Measurements from ENCODE around the gene ZPR1. TPM values are rescaled to one million over a fixed set of nuclear protein-coding genes. Genes with fewer than 3 reads are reported as not detected.
"Not testable (repeated sequence)": the region's sequence is repeated elsewhere in the genome, so short reads cannot be mapped to it uniquely, and the experiment has no call there.

ZPR1 gene, protein sequence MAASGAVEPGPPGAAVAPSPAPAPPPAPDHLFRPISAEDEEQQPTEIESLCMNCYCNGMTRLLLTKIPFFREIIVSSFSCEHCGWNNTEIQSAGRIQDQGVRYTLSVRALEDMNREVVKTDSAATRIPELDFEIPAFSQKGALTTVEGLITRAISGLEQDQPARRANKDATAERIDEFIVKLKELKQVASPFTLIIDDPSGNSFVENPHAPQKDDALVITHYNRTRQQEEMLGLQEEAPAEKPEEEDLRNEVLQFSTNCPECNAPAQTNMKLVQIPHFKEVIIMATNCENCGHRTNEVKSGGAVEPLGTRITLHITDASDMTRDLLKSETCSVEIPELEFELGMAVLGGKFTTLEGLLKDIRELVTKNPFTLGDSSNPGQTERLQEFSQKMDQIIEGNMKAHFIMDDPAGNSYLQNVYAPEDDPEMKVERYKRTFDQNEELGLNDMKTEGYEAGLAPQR
- polyA plus RNA-seq (ENCODE audit: insufficient read length), result 37.1 TPM

DNA sequence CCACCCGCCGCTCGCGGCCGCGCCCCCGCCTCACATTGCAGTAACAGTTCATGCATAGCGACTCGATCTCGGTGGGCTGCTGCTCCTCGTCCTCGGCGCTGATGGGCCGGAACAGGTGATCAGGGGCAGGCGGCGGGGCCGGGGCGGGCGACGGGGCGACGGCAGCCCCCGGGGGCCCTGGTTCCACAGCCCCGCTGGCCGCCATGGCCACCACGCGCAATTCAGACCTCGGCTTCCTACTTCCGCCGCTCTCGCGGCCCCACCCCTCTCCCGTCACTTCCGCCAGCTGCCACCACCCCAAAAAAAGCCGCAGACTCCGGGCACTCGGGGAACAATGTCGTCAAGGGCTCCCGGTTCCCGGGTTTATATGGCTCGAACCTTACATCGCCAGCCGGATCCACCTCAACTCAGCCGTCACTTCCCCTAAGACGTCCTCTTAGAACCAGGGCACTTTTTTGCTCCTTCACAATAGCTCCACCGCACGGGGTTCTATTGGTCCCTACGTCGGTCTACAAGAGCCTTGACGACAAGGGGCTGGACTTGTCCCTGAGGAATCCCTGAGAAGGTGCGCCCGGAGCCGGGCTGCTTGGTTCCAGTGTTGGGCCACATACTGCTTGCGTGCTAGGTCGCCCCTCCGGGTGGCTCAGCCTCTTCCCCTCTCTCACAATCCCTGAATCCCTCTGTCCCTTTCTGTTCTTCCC, at the start of gene ZPR1:
Gene ZPR1, minus strand, starts transcription at position 238 of the 701 bp plus-strand sequence. Its CDS starts 33 bp downstream, at position 205.
- DNase-seq, result peak; percentile 82

DNA sequence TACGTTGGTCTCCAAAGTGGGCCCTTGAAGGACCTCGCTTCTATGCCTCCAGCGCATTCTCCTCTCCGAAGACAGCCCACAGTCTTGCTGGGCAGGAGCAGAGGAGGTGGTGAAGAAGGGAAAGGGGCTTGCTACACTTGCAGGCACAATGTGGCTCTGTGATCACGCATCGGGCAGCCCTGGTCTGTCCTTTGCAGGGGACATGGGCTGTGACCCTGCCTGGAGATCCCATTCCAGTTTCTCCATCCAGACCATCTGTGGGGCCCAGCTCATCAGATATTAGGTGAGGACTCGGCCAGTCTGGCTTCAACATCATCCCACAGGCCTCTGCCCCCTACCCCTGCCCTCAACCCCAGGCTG, 48.8 kb upstream of the ZPR1 start:
- no peak for DNase-seq

- DNase-seq, result peak; percentile 88
These were observed 48.2 kb upstream of the ZPR1 start for GRCh38 chr11:116835791-116836631.

GRCh38 chr11:116835042-116835772, 47.4 kb upstream of the ZPR1 start:
- DNase-seq, result no peak

DNA sequence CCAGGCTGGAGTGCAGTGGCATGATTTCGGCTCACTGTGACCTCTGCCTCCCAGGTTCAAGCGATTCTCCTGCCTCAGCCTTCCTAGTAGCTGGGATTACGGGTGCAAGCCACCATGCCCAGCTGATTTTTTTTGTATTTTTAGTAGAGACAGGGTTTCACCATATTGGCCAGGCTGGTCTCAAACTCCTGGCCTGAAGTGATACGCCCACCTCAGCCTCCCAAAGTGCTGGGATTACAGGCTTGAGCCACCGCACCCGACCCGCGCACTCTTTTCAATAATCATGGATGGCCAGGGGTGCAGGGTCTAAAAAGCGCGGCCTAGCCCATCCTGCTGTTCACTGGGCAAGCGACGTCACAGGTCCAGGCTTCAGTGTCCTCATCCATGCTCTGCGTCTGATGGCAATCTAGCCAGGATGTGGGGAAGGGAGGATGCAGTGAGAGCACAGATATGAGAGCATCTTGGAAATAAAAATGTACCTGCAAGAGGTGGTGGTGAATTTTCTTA, 46.8 kb upstream of the ZPR1 start:
- DNase-seq, result not testable (repeated sequence)

DNA sequence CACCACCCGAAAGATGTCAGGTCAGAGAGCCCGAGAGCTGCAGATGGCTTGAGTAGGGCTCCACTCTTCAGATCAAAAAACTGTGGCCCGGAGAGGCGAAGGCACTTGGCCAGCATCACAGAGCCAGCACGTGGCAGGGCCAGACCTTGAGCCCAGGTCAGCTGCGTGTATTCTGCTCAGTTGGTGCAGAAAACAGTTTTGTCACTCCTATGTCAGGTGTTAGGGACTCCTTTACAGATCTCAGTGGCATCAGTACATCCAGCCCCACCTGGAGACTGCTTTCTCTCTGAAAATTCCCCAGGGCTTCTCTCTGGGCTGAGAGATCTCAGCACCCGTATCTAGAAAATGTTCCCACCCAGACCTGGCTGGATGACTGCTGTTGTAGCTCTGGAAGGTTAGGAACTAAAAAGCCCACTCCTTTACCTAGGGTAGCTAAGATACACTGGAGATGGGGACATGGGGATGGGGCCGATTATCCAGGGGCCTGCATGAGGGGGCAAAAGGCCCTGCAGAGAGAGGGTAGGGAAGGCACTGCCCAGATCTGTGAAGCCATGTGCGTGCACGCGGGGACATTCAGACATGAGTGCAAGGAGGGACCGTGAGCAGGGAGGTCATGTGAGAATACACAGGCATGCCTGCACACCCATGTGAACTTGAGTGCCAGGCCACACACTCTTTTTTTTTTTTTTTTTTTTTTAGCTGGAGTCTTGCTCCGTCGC, 46.2 kb upstream of the ZPR1 start:
- DNase-seq, result no peak

- no peak for DNase-seq
These were observed 45.6 kb upstream of the ZPR1 start for GRCh38 chr11:116833491-116833815.

DNA sequence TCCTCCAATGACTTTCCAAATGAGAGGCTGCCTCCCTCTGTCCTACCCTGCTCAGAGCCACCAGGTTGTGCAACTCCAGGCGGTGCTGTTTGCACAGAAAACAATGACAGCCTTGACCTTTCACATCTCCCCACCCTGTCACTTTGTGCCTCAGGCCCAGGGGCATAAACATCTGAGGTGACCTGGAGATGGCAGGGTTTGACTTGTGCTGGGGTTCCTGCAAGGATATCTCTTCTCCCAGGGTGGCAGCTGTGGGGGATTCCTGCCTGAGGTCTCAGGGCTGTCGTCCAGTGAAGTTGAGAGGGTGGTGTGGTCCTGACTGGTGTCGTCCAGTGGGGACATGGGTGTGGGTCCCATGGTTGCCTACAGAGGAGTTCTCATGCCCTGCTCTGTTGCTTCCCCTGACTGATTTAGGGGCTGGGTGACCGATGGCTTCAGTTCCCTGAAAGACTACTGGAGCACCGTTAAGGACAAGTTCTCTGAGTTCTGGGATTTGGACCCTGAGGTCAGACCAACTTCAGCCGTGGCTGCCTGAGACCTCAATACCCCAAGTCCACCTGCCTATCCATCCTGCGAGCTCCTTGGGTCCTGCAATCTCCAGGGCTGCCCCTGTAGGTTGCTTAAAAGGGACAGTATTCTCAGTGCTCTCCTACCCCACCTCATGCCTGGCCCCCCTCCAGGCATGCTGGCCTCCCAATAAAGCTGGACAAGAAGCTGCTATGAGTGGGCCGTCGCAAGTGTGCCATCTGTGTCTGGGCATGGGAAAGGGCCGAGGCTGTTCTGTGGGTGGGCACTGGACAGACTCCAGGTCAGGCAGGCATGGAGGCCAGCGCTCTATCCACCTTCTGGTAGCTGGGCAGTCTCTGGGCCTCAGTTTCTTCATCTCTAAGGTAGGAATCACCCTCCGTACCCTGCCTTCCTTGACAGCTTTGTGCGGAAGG, 44.8 kb upstream of the ZPR1 start:
- DNase-seq, result no peak

- no peak for DNase-seq
These were observed 44.0 kb upstream of the ZPR1 start for GRCh38 chr11:116831790-116832349.

DNA sequence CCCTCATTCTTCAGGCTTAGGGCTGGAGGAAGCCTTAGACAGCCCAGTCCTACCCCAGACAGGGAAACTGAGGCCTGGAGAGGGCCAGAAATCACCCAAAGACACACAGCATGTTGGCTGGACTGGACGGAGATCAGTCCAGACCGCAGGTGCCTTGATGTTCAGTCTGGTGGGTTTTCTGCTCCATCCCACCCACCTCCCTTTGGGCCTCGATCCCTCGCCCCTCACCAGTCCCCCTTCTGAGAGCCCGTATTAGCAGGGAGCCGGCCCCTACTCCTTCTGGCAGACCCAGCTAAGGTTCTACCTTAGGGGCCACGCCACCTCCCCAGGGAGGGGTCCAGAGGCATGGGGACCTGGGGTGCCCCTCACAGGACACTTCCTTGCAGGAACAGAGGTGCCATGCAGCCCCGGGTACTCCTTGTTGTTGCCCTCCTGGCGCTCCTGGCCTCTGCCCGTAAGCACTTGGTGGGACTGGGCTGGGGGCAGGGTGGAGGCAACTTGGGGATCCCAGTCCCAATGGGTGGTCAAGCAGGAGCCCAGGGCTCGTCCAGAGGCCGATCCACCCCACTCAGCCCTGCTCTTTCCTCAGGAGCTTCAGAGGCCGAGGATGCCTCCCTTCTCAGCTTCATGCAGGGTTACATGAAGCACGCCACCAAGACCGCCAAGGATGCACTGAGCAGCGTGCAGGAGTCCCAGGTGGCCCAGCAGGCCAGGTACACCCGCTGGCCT, 42.5 kb upstream of the ZPR1 start:
- no peak for DNase-seq

DNA sequence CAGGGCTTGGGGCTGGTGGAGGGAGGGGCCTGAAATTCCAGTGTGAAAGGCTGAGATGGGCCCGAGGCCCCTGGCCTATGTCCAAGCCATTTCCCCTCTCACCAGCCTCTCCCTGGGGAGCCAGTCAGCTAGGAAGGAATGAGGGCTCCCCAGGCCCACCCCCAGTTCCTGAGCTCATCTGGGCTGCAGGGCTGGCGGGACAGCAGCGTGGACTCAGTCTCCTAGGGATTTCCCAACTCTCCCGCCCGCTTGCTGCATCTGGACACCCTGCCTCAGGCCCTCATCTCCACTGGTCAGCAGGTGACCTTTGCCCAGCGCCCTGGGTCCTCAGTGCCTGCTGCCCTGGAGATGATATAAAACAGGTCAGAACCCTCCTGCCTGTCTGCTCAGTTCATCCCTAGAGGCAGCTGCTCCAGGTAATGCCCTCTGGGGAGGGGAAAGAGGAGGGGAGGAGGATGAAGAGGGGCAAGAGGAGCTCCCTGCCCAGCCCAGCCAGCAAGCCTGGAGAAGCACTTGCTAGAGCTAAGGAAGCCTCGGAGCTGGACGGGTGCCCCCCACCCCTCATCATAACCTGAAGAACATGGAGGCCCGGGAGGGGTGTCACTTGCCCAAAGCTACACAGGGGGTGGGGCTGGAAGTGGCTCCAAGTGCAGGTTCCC, 41.8 kb upstream of the ZPR1 start, which contains the start of gene APOC3:
Gene APOC3, plus strand, starts transcription at position 383 of the 659 bp plus-strand sequence. CDS start 676 bp downstream, outside the sequence.
- no peak for DNase-seq

- DNase-seq, result no peak
These were observed 41.1 kb upstream of the ZPR1 start for GRCh38 chr11:116828632-116829524.

DNA sequence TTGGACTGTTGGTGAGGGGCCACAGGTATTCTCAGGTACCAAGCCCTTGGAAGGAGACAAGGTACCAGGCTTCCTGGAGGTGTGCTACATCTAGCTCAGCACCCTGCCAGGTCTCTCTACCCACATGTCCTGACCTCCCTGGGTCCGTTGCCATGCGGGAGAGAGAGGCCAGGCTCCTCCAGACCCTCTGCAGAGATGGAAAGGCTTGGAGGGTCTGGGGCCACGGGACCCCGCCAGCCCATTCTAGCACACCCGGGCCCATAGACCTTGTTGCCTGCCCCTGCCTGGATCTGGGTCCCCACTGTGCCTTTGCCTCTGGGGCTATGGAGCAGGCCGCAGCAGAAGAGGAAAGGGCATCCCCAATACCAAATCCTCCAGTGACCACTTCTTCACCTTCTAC, 39.6 kb upstream of the ZPR1 start:
- no peak for DNase-seq

GRCh38 chr11:116826751-116827431, 39.1 kb upstream of the ZPR1 start:
- DNase-seq, result no peak

- no peak for DNase-seq
These were observed 38.3 kb upstream of the ZPR1 start for GRCh38 chr11:116825854-116826750.

GRCh38 chr11:116825434-116825833, 37.6 kb upstream of the ZPR1 start:
- DNase-seq, result no peak

Data from hindlimb muscle (tissue), 1 donor.